WTC11 (cell line): ENCODE measurements around the gene NXF1. TPM values are rescaled to one million over a fixed set of nuclear protein-coding genes. Genes with fewer than 3 reads are reported as not detected.

Experiments
- ATF1 ChIP-seq: sonication (generic); formaldehyde crosslinking; IDR thresholded peaks from 2 replicates; pipeline ENCODE4 v1.8.1; 2023; ENCODE audit warnings: mild to moderate bottlenecking, moderate library complexity, missing genetic modification reagents
- ATF2 ChIP-seq: sonication (generic); formaldehyde crosslinking; IDR thresholded peaks from 2 replicates; pipeline ENCODE4 v1.8.1; 2022; ENCODE audit warnings: low read depth, missing genetic modification reagents, borderline replicate concordance
- CTCF ChIP-seq: fragments of 200-600 bp; IDR thresholded peaks from 2 replicates; pipeline ENCODE4 v1.8.0; 2022; ENCODE audit warnings: antibody characterized with exemption
- GABPB1 ChIP-seq: sonication (generic); formaldehyde crosslinking; IDR thresholded peaks from 2 replicates; pipeline ENCODE4 v1.8.1; 2023; ENCODE audit warnings: mild to moderate bottlenecking, missing genetic modification reagents
- IRF2 ChIP-seq: sonication (generic); formaldehyde crosslinking; IDR thresholded peaks from 2 replicates; pipeline ENCODE4 v1.8.0; 2022; ENCODE audit warnings: low read depth, missing genetic modification reagents, borderline replicate concordance
- JAZF1 ChIP-seq: fragments of 250-450 bp; sonication (Bioruptor Pico); IDR thresholded peaks from 2 replicates; pipeline ENCODE4 v1.9.0; 2021; ENCODE audit warnings: moderate library complexity, mild to moderate bottlenecking, inconsistent platforms
- JUN ChIP-seq: sonication (generic); formaldehyde crosslinking; IDR thresholded peaks from 2 replicates; pipeline ENCODE4 v1.8.0; 2023; ENCODE audit warnings: mild to moderate bottlenecking, missing genetic modification reagents
- KAT7 ChIP-seq: sonication (generic); formaldehyde crosslinking; IDR thresholded peaks from 2 replicates; pipeline ENCODE4 v1.8.1; 2023; ENCODE audit warnings: missing genetic modification reagents, mild to moderate bottlenecking, borderline replicate concordance
- MAX ChIP-seq: sonication (generic); formaldehyde crosslinking; IDR thresholded peaks from 2 replicates; pipeline ENCODE4 v1.8.0; 2022; ENCODE audit warnings: mild to moderate bottlenecking, missing genetic modification reagents
- MXD4 ChIP-seq: fragments of 250-450 bp; sonication (Bioruptor Pico); IDR thresholded peaks from 2 replicates; pipeline ENCODE4 v1.8.0; 2021; ENCODE audit warnings: mild to moderate bottlenecking, moderate library complexity, borderline replicate concordance
- NFATC4 ChIP-seq: fragments of 250-450 bp; sonication (Bioruptor Pico); IDR thresholded peaks from 2 replicates; pipeline ENCODE4 v1.9.0; 2021; ENCODE audit warnings: mild to moderate bottlenecking
- NFYB ChIP-seq: sonication (generic); formaldehyde crosslinking; conservative IDR thresholded peaks from 2 replicates; pipeline ENCODE4 v1.8.0; 2022; ENCODE audit warnings: low read depth, missing genetic modification reagents
- PREB ChIP-seq: sonication (generic); formaldehyde crosslinking; IDR thresholded peaks from 2 replicates; pipeline ENCODE4 v1.8.1; 2022; ENCODE audit warnings: mild to moderate bottlenecking, missing genetic modification reagents, moderate library complexity, borderline replicate concordance
- RORB ChIP-seq: fragments of 250-450 bp; sonication (Bioruptor Pico); IDR thresholded peaks from 2 replicates; pipeline ENCODE4 v1.9.0; 2021; ENCODE audit warnings: mild to moderate bottlenecking
- SMAD4 ChIP-seq: sonication (generic); formaldehyde crosslinking; IDR thresholded peaks from 2 replicates; pipeline ENCODE4 v1.8.0; 2022; ENCODE audit warnings: mild to moderate bottlenecking, missing genetic modification reagents
- SOX15 ChIP-seq: fragments of 250-450 bp; sonication (Bioruptor Pico); IDR thresholded peaks from 2 replicates; pipeline ENCODE4 v1.9.0; 2021; ENCODE audit warnings: mild to moderate bottlenecking
- TCF7 ChIP-seq: sonication (generic); formaldehyde crosslinking; IDR thresholded peaks from 2 replicates; pipeline ENCODE4 v1.8.0; 2022; ENCODE audit warnings: mild to moderate bottlenecking, low read depth, missing genetic modification reagents, moderate library complexity
- USF1 ChIP-seq: sonication (generic); formaldehyde crosslinking; IDR thresholded peaks from 2 replicates; pipeline ENCODE4 v1.8.0; 2022; ENCODE audit warnings: mild to moderate bottlenecking, missing genetic modification reagents
- ZBTB21 ChIP-seq: sonication (generic); formaldehyde crosslinking; IDR thresholded peaks from 2 replicates; pipeline ENCODE4 v1.8.1; 2023; ENCODE audit warnings: mild to moderate bottlenecking, missing genetic modification reagents, borderline replicate concordance
- ZMAT4 ChIP-seq: fragments of 250-450 bp; sonication (Bioruptor Pico); IDR thresholded peaks from 2 replicates; pipeline ENCODE4 v1.9.0; 2021; ENCODE audit warnings: mild to moderate bottlenecking
- ZNF219 ChIP-seq: sonication (generic); formaldehyde crosslinking; IDR thresholded peaks from 2 replicates; pipeline ENCODE4 v1.8.0; 2023; ENCODE audit warnings: missing genetic modification reagents, mild to moderate bottlenecking, borderline replicate concordance
- ZNF416 ChIP-seq: fragments of 250-450 bp; sonication (Bioruptor Pico); IDR thresholded peaks from 2 replicates; pipeline ENCODE4 v1.9.0; 2021; ENCODE audit warnings: mild to moderate bottlenecking, inconsistent platforms
- ZNF423 ChIP-seq: fragments of 250-450 bp; sonication (Bioruptor Pico); IDR thresholded peaks from 2 replicates; pipeline ENCODE4 v2.1.2; 2022; ENCODE audit warnings: mild to moderate bottlenecking, moderate library complexity
- ZNF425 ChIP-seq: fragments of 250-450 bp; sonication (Bioruptor Pico); conservative IDR thresholded peaks from 2 replicates; pipeline ENCODE4 v1.9.0; 2021; ENCODE audit warnings: mild to moderate bottlenecking
- ZNF512 ChIP-seq: sonication (generic); formaldehyde crosslinking; IDR thresholded peaks from 2 replicates; pipeline ENCODE4 v1.8.1; 2022; ENCODE audit warnings: missing genetic modification reagents, borderline replicate concordance
- ZSCAN18 ChIP-seq: fragments of 250-450 bp; sonication (Bioruptor Pico); IDR thresholded peaks from 2 replicates; pipeline ENCODE4 v2.1.2; 2022; ENCODE audit warnings: mild to moderate bottlenecking, moderate library complexity
- total RNA-seq: library from RNA; stranded (reverse); gene quantifications from 3 replicates; pipeline ENCODE4 v1.2.3, GENCODE V29; 2021

NXF1 gene
- total RNA-seq, 1 experiment from 2014 or later = 43.2 TPM

- no peak for TF ChIP-seq IRF2 (CRISPR knock-in tag)
- peak; percentile 98 for TF ChIP-seq ZMAT4 (CRISPR knock-in tag)
- peak; percentile 85 for TF ChIP-seq GABPB1 (CRISPR knock-in tag)
- TF ChIP-seq MAX (CRISPR knock-in tag) = peak; percentile 47; the same call in 1 of the 2 replicates
- peak; percentile 99; the same call in 1 of the 2 replicates for TF ChIP-seq KAT7 (CRISPR knock-in tag)
- TF ChIP-seq ZNF425 (CRISPR knock-in tag) = peak; percentile 100
- TF ChIP-seq JAZF1 (CRISPR knock-in tag) = peak; percentile 99
- TF ChIP-seq NFATC4 = peak; percentile 100
- peak; percentile 87 for TF ChIP-seq ZBTB21 (CRISPR knock-in tag)
- TF ChIP-seq ZSCAN18 = 0 out of 2 replicates have a peak, but pooled peaks have one; percentile 27
- TF ChIP-seq JUN (CRISPR knock-in tag) = peak; percentile 95
- TF ChIP-seq ATF2 = peak; percentile 62; the same call in 1 of the 2 replicates
- peak; percentile 50 for TF ChIP-seq NFYB
- TF ChIP-seq PREB = peak; percentile 97
- TF ChIP-seq ZNF416 (CRISPR knock-in tag) = peak; percentile 100
- TF ChIP-seq USF1 (CRISPR knock-in tag) = peak; percentile 79
- no peak for TF ChIP-seq CTCF
- no peak for TF ChIP-seq ZNF512 (CRISPR knock-in tag)
- TF ChIP-seq ZNF219 (CRISPR knock-in tag) = peak; percentile 91
- peak; percentile 100 for TF ChIP-seq RORB (CRISPR knock-in tag)
- TF ChIP-seq MXD4 = 0 out of 2 replicates have a peak, but pooled peaks have one; percentile 21
- peak; percentile 100 for TF ChIP-seq SOX15 (CRISPR knock-in tag)
- TF ChIP-seq SMAD4 (CRISPR knock-in tag) = peak; percentile 85
- TF ChIP-seq ATF1 (CRISPR knock-in tag) = peak; percentile 93; the same call in 1 of the 2 replicates
- peak; percentile 56 for TF ChIP-seq ZNF423 (CRISPR knock-in tag)
- no peak for TF ChIP-seq TCF7 (CRISPR knock-in tag)
These were observed 36.3 kb upstream of the NXF1 start (continued) for GRCh38 chr11:62841361-62842170.
